SU-DHL-6 (cell line): ENCODE results near the gene SNX30.

Experiments
- H2AFZ ChIP-seq: fragments of 200-600 bp; sonication (generic); 2 replicates; pipeline ENCODE4 v1.6.1; 2014; ENCODE audit warnings: low read depth, mild to moderate bottlenecking, moderate library complexity, mixed read lengths, antibody characterized with exemption, low read length; ENCODE audit not compliant: severe bottlenecking
- H3F3A ChIP-seq: fragments of 200-600 bp; shearing (Covaris generic); 2 replicates; pipeline ENCODE4 v1.6.0; 2016; ENCODE audit warnings: antibody characterized with exemption, mild to moderate bottlenecking; ENCODE audit not compliant: insufficient read depth
- H3K27ac ChIP-seq: fragments of 200-600 bp; sonication (generic); 2 replicates; pipeline ENCODE4 v1.5.1; 2016; ENCODE audit warnings: low read depth, mild to moderate bottlenecking, low read length, moderate library complexity, mixed read lengths
- H3K27me3 ChIP-seq: fragments of 200-600 bp; sonication (generic), shearing (Covaris generic); 2 replicates; pipeline ENCODE4 v1.6.0; 2014; ENCODE audit warnings: mild to moderate bottlenecking, low read length
- H3K36me3 ChIP-seq: fragments of 200-600 bp; sonication (generic); 2 replicates; pipeline ENCODE4 v1.6.1; 2014; ENCODE audit warnings: mild to moderate bottlenecking, low read length, mixed read lengths
- H3K4me2 ChIP-seq: fragments of 300-600, 200-600 bp; shearing (Covaris generic), sonication (generic); 2 replicates; pipeline ENCODE4 v1.6.0; 2014; ENCODE audit warnings: low read length, low read depth, mild to moderate bottlenecking; ENCODE audit not compliant: poor library complexity, severe bottlenecking
- H3K4me3 ChIP-seq: fragments of 200-600 bp; sonication (generic); 2 replicates; pipeline ENCODE4 v1.5.1; 2014; ENCODE audit warnings: antibody characterized with exemption, low read length, mild to moderate bottlenecking, mixed read lengths; ENCODE audit not compliant: insufficient read depth, poor library complexity, severe bottlenecking
- H3K79me2 ChIP-seq: fragments of 200-600 bp; sonication (generic); 2 replicates; pipeline ENCODE4 v1.6.1; 2014; ENCODE audit warnings: mild to moderate bottlenecking, low read length, moderate library complexity; ENCODE audit not compliant: insufficient read depth
- H3K9ac ChIP-seq: fragments of 200-600 bp; sonication (generic); 2 replicates; pipeline ENCODE4 v1.7.0; 2014; ENCODE audit warnings: mild to moderate bottlenecking, low read length
- H3K9me2 ChIP-seq: fragments of 200-600 bp; sonication (generic); replicated peaks from 2 replicates; pipeline ENCODE4 v1.6.1; 2014; ENCODE audit warnings: low read length; ENCODE audit not compliant: insufficient read depth
- H3K9me3 ChIP-seq: fragments of 200-600 bp; sonication (generic); 2 replicates; pipeline ENCODE4 v1.6.1; 2014; ENCODE audit warnings: low read length, mixed read lengths; ENCODE audit not compliant: insufficient read depth
- H4K20me1 ChIP-seq: fragments of 200-600 bp; sonication (generic); 2 replicates; pipeline ENCODE4 v1.6.1; 2014; ENCODE audit warnings: low read depth, mild to moderate bottlenecking, antibody characterized with exemption, low read length, moderate library complexity, mixed read lengths
- CTCF ChIP-seq: fragments of 200-600 bp; sonication (generic); IDR thresholded peaks from one replicate; pipeline ENCODE4 v1.5.1; 2017; ENCODE audit warnings: antibody characterized with exemption, mild to moderate bottlenecking, low read length, moderate library complexity; ENCODE audit not compliant: insufficient read depth, poor library complexity, severe bottlenecking
- EZH2phosphoT487 ChIP-seq: fragments of 200-600 bp; sonication (generic), shearing (Covaris generic); conservative IDR thresholded peaks from 2 replicates; pipeline ENCODE4 v1.6.1; 2018; ENCODE audit warnings: mild to moderate bottlenecking, antibody characterized with exemption, low read length, moderate library complexity, mixed read lengths

Gene SNX30

GRCh38 chr9:112860451-112860850 is 109.9 kb downstream of the SNX30 start:
- no peaks in the 10 kb centered on the region for H3F3A ChIP-seq
- no peak overlapping the region for H3K4me2 ChIP-seq
- no peak for TF ChIP-seq EZH2phosphoT487
- no peaks in the 10 kb centered on the region for H3K79me2 ChIP-seq
- H3K27ac ChIP-seq, result no peak overlapping the region
- no peaks in the 10 kb centered on the region for H4K20me1 ChIP-seq
- H3K36me3 ChIP-seq, result no peaks in the 10 kb centered on the region
- H3K27me3 ChIP-seq, result no peaks in the 10 kb centered on the region
- no peak overlapping the region for H3K4me3 ChIP-seq
- H3K9me2 ChIP-seq, result no peaks in the 10 kb centered on the region
- H3K9me3 ChIP-seq, result no peaks in the 10 kb centered on the region
- no peak overlapping the region for H2AFZ ChIP-seq
- H3K9ac ChIP-seq, result no peak overlapping the region

- Histone ChIP-seq H2AFZ (no peak overlapping the region), H3K79me2 (no peaks in the 10 kb centered on the region), H3K36me3 (no peaks in the 10 kb centered on the region), H3K9me2 (no peaks in the 10 kb centered on the region), H3K4me3 (no peak overlapping the region), H3K9me3 (no peaks in the 10 kb centered on the region), H3K9ac (no peak overlapping the region), H3K27me3 (no peaks in the 10 kb centered on the region), H3K27ac (no peak overlapping the region), H4K20me1 (no peaks in the 10 kb centered on the region), H3K4me2 (no peak overlapping the region), H3F3A (no peaks in the 10 kb centered on the region)
- TF ChIP-seq CTCF (no peak), EZH2phosphoT487 (no peak)
These were observed 110.6 kb downstream of the SNX30 start for GRCh38 chr9:112861155-112861554.

GRCh38 chr9:112861638-112862555 is 111.3 kb downstream of the SNX30 start:
- Histone ChIP-seq H3K27me3 (no peaks in the 10 kb centered on the region), H4K20me1 (no peaks in the 10 kb centered on the region), H3K9me2 (no peaks in the 10 kb centered on the region), H3K9me3 (no peaks in the 10 kb centered on the region), H3F3A (no peaks in the 10 kb centered on the region), H3K79me2 (no peaks in the 10 kb centered on the region), H3K27ac (no peak overlapping the region), H3K9ac (no peak overlapping the region), H2AFZ (no peak overlapping the region), H3K36me3 (no peaks in the 10 kb centered on the region), H3K4me3 (no peak overlapping the region), H3K4me2 (no peak overlapping the region)
- TF ChIP-seq CTCF (no peak), EZH2phosphoT487 (no peak)

GRCh38 chr9:112863214-112863613 is 112.7 kb downstream of the SNX30 start:
- Histone ChIP-seq H3K9me2 (no peaks in the 10 kb centered on the region), H3K27ac (no peak overlapping the region), H3K4me2 (no peak overlapping the region), H3K9me3 (no peaks in the 10 kb centered on the region), H3F3A (no peaks in the 10 kb centered on the region), H3K9ac (no peak overlapping the region), H2AFZ (no peak overlapping the region), H3K36me3 (no peaks in the 10 kb centered on the region), H3K79me2 (no peaks in the 10 kb centered on the region), H3K4me3 (no peak overlapping the region), H3K27me3 (no peaks in the 10 kb centered on the region), H4K20me1 (no peaks in the 10 kb centered on the region)
- no peak for TF ChIP-seq EZH2phosphoT487
